ENCODE data around the gene SLC36A2.
"Not testable (repeated sequence)": the region's sequence is repeated elsewhere in the genome, so short reads cannot be mapped to it uniquely, and the experiment has no call there.

SLC36A2 gene

DNA sequence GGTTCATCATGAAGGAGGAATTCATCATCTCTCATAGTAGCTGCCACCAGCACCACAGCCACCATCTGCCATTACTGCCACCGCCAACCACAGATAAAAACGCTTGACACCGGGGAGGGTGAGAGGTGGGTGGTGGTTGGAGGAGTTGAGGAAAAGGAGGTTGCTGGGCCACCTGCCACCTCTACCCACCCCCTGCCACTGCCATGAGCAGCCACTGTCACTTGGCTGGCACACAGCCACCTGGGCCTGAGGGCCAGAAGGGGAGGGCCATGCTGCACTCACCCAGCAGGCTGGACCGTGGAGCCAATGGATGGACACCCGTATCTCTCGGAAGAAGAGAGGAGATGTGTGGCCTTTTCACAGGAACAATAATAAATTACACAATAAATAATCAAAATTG is 31.3 kb upstream of the SLC36A2 start:
- H3K27me3 ChIP-seq (replicated peaks; ENCODE audit: insufficient read depth, low read length) = no peaks in the 10 kb centered on the region
- H4K20me1 ChIP-seq (ENCODE audit: insufficient read depth, low read length) = no peaks in the 10 kb centered on the region
- no peak overlapping the region for H3K4me2 ChIP-seq (ENCODE audit: low read depth, low read length)
- no peaks in the 10 kb centered on the region for H3K9me3 ChIP-seq (replicated peaks; ENCODE audit: insufficient read depth, low read length)
- H3K9me2 ChIP-seq (replicated peaks; ENCODE audit: insufficient read depth, low read length) = no peaks in the 10 kb centered on the region
- H3K4me1 ChIP-seq (ENCODE audit: low read length) = no peaks in the 10 kb centered on the region
- no peak overlapping the region for H3K9ac ChIP-seq (ENCODE audit: low read length)
- TF ChIP-seq EZH2 (optimal IDR thresholded peaks at IDR 0.05; ENCODE audit: low read depth, low read length) = no peak
- H3K79me2 ChIP-seq (ENCODE audit: low read length) = no peaks in the 10 kb centered on the region
- no peak for DNase-seq
- H2AFZ ChIP-seq (ENCODE audit: low read length) = no peak overlapping the region
- no peaks in the 10 kb centered on the region for H3K36me3 ChIP-seq (replicated peaks; ENCODE audit: insufficient read depth, low read length)
- no peak overlapping the region for H3K27ac ChIP-seq (ENCODE audit: low read length)
- no peak overlapping the region for H3K4me3 ChIP-seq (ENCODE audit: low read length)
- H3F3A ChIP-seq (ENCODE audit: insufficient read depth, low read length) = no peaks in the 10 kb centered on the region

GRCh38 chr5:151374539-151374938 is 27.2 kb upstream of the SLC36A2 start:
- Histone ChIP-seq H3K9me3 (replicated peaks; ENCODE audit: insufficient read depth, low read length) (no peaks in the 10 kb centered on the region), H3K36me3 (replicated peaks; ENCODE audit: insufficient read depth, low read length) (no peaks in the 10 kb centered on the region), H3K79me2 (ENCODE audit: low read length) (no peaks in the 10 kb centered on the region), H3K9ac (ENCODE audit: low read length) (no peak overlapping the region), H3F3A (ENCODE audit: insufficient read depth, low read length) (no peaks in the 10 kb centered on the region), H2AFZ (ENCODE audit: low read length) (no peak overlapping the region), H4K20me1 (ENCODE audit: insufficient read depth, low read length) (no peaks in the 10 kb centered on the region), H3K9me2 (replicated peaks; ENCODE audit: insufficient read depth, low read length) (no peaks in the 10 kb centered on the region), H3K27ac (ENCODE audit: low read length) (no peak overlapping the region), H3K4me2 (ENCODE audit: low read depth, low read length) (no peak overlapping the region), H3K4me3 (ENCODE audit: low read length) (no peak overlapping the region), H3K27me3 (replicated peaks; ENCODE audit: insufficient read depth, low read length) (no peaks in the 10 kb centered on the region), H3K4me1 (ENCODE audit: low read length) (no peaks in the 10 kb centered on the region)
- TF ChIP-seq EZH2 (optimal IDR thresholded peaks at IDR 0.05; ENCODE audit: low read depth, low read length) (no peak), EZH2phosphoT487 (IDR thresholded peaks at IDR 0.05; ENCODE audit: low read length) (no peak), CTCF (IDR thresholded peaks at IDR 0.05; ENCODE audit: low read length) (no peak)
- no peak for DNase-seq

DNA sequence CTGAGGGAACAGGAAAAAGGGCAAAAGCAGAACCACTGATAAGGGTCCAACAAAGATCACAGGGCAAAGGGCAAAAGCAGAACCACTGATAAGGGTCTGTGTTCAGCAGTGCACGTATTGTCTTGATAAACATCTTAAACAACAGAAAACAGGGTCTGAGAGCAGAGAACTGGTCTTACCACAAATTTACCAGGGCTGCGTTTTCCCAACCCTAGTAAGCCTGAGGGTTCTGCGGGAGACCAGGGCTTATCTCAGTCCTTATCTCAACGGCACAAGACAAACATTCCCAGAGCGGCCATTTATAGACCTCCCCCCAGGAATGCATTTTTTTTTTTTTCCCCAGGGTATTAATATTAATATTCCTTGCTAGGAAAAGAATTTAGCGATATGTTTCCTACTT is 19.7 kb upstream of the SLC36A2 start:
- not testable (repeated sequence) for H3K9ac ChIP-seq (ENCODE audit: low read length); H3F3A ChIP-seq (ENCODE audit: insufficient read depth, low read length)

GRCh38 chr5:151363673-151364072 is 16.3 kb upstream of the SLC36A2 start:
- Histone ChIP-seq H3K27ac (ENCODE audit: low read length) (no peak overlapping the region), H3F3A (ENCODE audit: insufficient read depth, low read length) (no peaks in the 10 kb centered on the region), H3K36me3 (replicated peaks; ENCODE audit: insufficient read depth, low read length) (no peaks in the 10 kb centered on the region), H3K4me2 (ENCODE audit: low read depth, low read length) (no peak overlapping the region), H2AFZ (ENCODE audit: low read length) (no peak overlapping the region), H4K20me1 (ENCODE audit: insufficient read depth, low read length) (no peaks in the 10 kb centered on the region), H3K79me2 (ENCODE audit: low read length) (no peaks in the 10 kb centered on the region), H3K27me3 (replicated peaks; ENCODE audit: insufficient read depth, low read length) (no peaks in the 10 kb centered on the region), H3K4me1 (ENCODE audit: low read length) (no peaks in the 10 kb centered on the region), H3K9me3 (replicated peaks; ENCODE audit: insufficient read depth, low read length) (no peaks in the 10 kb centered on the region), H3K4me3 (ENCODE audit: low read length) (no peak overlapping the region), H3K9ac (ENCODE audit: low read length) (no peak overlapping the region), H3K9me2 (replicated peaks; ENCODE audit: insufficient read depth, low read length) (no peaks in the 10 kb centered on the region)
- no peak for TF ChIP-seq EZH2 (optimal IDR thresholded peaks at IDR 0.05; ENCODE audit: low read depth, low read length)
- TF ChIP-seq EZH2phosphoT487 (IDR thresholded peaks at IDR 0.05; ENCODE audit: low read length) = no peak
- no peak for TF ChIP-seq CTCF (IDR thresholded peaks at IDR 0.05; ENCODE audit: low read length)
- DNase-seq = no peak

More for the DNA sequence above, 19.7 kb upstream of the SLC36A2 start:
- not testable (repeated sequence) for DNase-seq; H3K79me2 ChIP-seq (ENCODE audit: low read length); H3K27me3 ChIP-seq (replicated peaks; ENCODE audit: insufficient read depth, low read length); H3K9me3 ChIP-seq (replicated peaks; ENCODE audit: insufficient read depth, low read length); H4K20me1 ChIP-seq (ENCODE audit: insufficient read depth, low read length); H3K36me3 ChIP-seq (replicated peaks; ENCODE audit: insufficient read depth, low read length); H2AFZ ChIP-seq (ENCODE audit: low read length); H3K4me2 ChIP-seq (ENCODE audit: low read depth, low read length); H3K4me1 ChIP-seq (ENCODE audit: low read length); H3K4me3 ChIP-seq (ENCODE audit: low read length); H3K9me2 ChIP-seq (replicated peaks; ENCODE audit: insufficient read depth, low read length); H3K27ac ChIP-seq (ENCODE audit: low read length)

Data from MM.1S (cell line).